ENCODE data around the gene CD79A. TPM values are rescaled to one million over a fixed set of nuclear protein-coding genes. Genes with fewer than 3 reads are reported as not detected.

The CD79A gene
- polyA plus RNA-seq, 3 donors, result 1.9 to 2.7 (median 2.1) TPM

GRCh38 chr19:41921577-41922576 lies 44.8 kb downstream of the CD79A start:
- Histone ChIP-seq H3K4me2 (replicated peaks; ENCODE audit: extremely low read depth, low read length, poor library complexity, severe bottlenecking) (no peak overlapping the region), H3K4me1 (ENCODE audit: control insufficient read depth in 1 of 2, insufficient read depth in 2 of 2, low read length in 2 of 2) (no peaks in the 10 kb centered on the region), H3K9ac (ENCODE audit: insufficient read depth, low read length, poor library complexity, severe bottlenecking) (no peak overlapping the region), H3K79me2 (ENCODE audit: insufficient read depth, low read length) (no peaks in the 10 kb centered on the region), H3K36me3 (replicated peaks in 1 of 2; ENCODE audit: control insufficient read depth in 1 of 2, insufficient read depth in 2 of 2, low read length in 2 of 2) (no peaks in the 10 kb centered on the region), H3K27ac (ENCODE audit: low read depth in 1 of 2, low read length in 2 of 2) (no peak overlapping the region), H3K4me3 (replicated peaks in 1 of 3; ENCODE audit: low read depth in 2 of 3, low read length in 3 of 3) (no peak overlapping the region), H3K9me3 (replicated peaks in 1 of 2; ENCODE audit: control insufficient read depth in 1 of 2, insufficient read depth in 1 of 2, low read length in 2 of 2) (no peaks in the 10 kb centered on the region), H4K20me1 (ENCODE audit: insufficient read depth, low read length) (no peaks in the 10 kb centered on the region), H3K27me3 (ENCODE audit: control insufficient read depth in 2 of 2, insufficient read depth in 2 of 2, low read length in 2 of 2) (peaks cover 29 to 75% of the 10 kb centered on the region in 2 donors), H2AFZ (ENCODE audit: insufficient read depth, low read depth, low read length, poor library complexity, severe bottlenecking) (no peak overlapping the region)
- no peak for DNase-seq
- intact Hi-C loops (cut with micrococcal nuclease), result no loop called here
- peak overlapping the region in 1 of 7 donors; percentile 27 for H3K27ac Mint-ChIP-seq
- H3K4me3 Mint-ChIP-seq, result peak overlapping the region in 1 of 2 donors; percentile 82
- H3K27me3 Mint-ChIP-seq (ENCODE audit: low read depth in 3 of 3), result peaks cover 0 to 28% (median 18%) of the 10 kb centered on the region in 3 donors
- WGBS (ENCODE audit: insufficient coverage), result 27% methylated on average over 16 of the region's 22 CpGs
- peaks cover 6% of the 10 kb centered on the region for H3K4me1 Mint-ChIP-seq
- no peak for TF ChIP-seq CTCF (IDR thresholded peaks at IDR 0.05)
- peaks cover 0 to 11% of the 10 kb centered on the region in 2 donors for H3K36me3 Mint-ChIP-seq
- H3K9me3 Mint-ChIP-seq, result peaks cover 0 to 9% (median 3%) of the 10 kb centered on the region in 7 donors

GRCh38 chr19:41922585-41922984 lies 45.5 kb downstream of the CD79A start:
- intact Hi-C loops (cut with micrococcal nuclease), result no loop called here
- H3K4me3 ChIP-seq (replicated peaks in 1 of 3; ENCODE audit: low read depth in 2 of 3, low read length in 3 of 3), result no peak overlapping the region
- Mint-ChIP-seq H3K36me3 (peaks cover 0 to 11% of the 10 kb centered on the region in 2 donors), H3K4me3 (peak overlapping the region in 1 of 2 donors; percentile 77), H3K27me3 (ENCODE audit: low read depth in 3 of 3) (peaks cover 0 to 28% (median 18%) of the 10 kb centered on the region in 3 donors), H3K9me3 (peaks cover 0 to 9% (median 3%) of the 10 kb centered on the region in 7 donors), H3K4me1 (peaks cover 6% of the 10 kb centered on the region), H3K27ac (no peak overlapping the region)
- H3K4me2 ChIP-seq (replicated peaks; ENCODE audit: extremely low read depth, low read length, poor library complexity, severe bottlenecking), result no peak overlapping the region
- no peaks in the 10 kb centered on the region for H3K9me3 ChIP-seq (replicated peaks in 1 of 2; ENCODE audit: control insufficient read depth in 1 of 2, insufficient read depth in 1 of 2, low read length in 2 of 2)
- no peaks in the 10 kb centered on the region for H4K20me1 ChIP-seq (ENCODE audit: insufficient read depth, low read length)
- no peak for TF ChIP-seq CTCF (IDR thresholded peaks at IDR 0.05)
- H3K27me3 ChIP-seq (ENCODE audit: control insufficient read depth in 2 of 2, insufficient read depth in 2 of 2, low read length in 2 of 2), result peaks cover 36 to 75% of the 10 kb centered on the region in 2 donors
- no peak for DNase-seq
- 18% methylated on average over 9 of the region's 18 CpGs for WGBS (ENCODE audit: insufficient coverage)
- H3K9ac ChIP-seq (ENCODE audit: insufficient read depth, low read length, poor library complexity, severe bottlenecking), result no peak overlapping the region
- H3K27ac ChIP-seq (ENCODE audit: low read depth in 1 of 2, low read length in 2 of 2), result no peak overlapping the region
- H2AFZ ChIP-seq (ENCODE audit: insufficient read depth, low read depth, low read length, poor library complexity, severe bottlenecking), result no peak overlapping the region
- H3K4me1 ChIP-seq (ENCODE audit: control insufficient read depth in 1 of 2, insufficient read depth in 2 of 2, low read length in 2 of 2), result no peaks in the 10 kb centered on the region
- H3K36me3 ChIP-seq (replicated peaks in 1 of 2; ENCODE audit: control insufficient read depth in 1 of 2, insufficient read depth in 2 of 2, low read length in 2 of 2), result no peaks in the 10 kb centered on the region
- no peaks in the 10 kb centered on the region for H3K79me2 ChIP-seq (ENCODE audit: insufficient read depth, low read length)

All from CD14-positive monocyte (primary cell).